ENCODE results near the gene GLB1L3.

Gene GLB1L3

DNA sequence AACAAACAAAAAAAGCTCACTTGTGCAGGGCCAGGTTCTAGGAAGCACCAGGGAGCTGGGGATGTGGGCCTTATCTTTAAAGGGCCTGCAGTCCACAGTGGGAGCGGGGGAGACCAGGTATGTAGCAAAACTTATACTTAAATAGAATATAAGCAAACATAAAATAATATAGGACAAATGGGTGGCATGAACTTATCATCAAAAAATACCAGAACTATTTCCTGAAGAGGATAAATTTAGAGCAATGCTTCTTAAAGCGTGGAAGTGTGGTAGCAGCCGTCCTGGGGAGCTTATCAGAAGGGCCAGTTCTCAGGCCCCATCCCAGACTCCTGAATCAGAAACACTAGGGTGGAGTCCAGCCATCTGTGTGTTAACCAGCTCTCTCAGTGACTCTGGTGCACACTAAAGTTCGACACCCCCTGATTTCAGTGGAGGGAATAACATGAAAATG, 42.4 kb upstream of the GLB1L3 start:
- no peak for DNase-seq (ENCODE audit: low read depth)

DNA sequence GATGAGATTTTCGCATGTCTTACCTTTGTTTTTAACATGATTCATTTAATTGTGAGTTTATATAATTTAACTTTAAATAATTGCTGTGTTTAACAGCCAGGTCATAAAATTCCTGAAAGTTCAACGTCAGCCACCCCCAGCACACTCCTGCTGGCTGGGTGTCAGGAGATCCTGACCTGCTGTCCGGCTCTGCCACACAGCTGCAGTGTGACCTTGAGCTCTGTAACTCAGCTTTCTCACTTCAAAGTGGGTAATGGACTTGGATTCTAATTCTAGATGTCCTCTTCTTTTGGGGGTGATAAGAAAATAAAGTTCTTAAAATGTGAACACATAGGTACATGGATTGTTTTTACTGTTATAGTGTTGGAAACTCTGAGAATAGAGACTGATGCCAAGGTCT, 40.8 kb upstream of the GLB1L3 start:
- H3K4me3 ChIP-seq (ENCODE audit: low read length), result no peak overlapping the region
- TF ChIP-seq, protein P1, sequence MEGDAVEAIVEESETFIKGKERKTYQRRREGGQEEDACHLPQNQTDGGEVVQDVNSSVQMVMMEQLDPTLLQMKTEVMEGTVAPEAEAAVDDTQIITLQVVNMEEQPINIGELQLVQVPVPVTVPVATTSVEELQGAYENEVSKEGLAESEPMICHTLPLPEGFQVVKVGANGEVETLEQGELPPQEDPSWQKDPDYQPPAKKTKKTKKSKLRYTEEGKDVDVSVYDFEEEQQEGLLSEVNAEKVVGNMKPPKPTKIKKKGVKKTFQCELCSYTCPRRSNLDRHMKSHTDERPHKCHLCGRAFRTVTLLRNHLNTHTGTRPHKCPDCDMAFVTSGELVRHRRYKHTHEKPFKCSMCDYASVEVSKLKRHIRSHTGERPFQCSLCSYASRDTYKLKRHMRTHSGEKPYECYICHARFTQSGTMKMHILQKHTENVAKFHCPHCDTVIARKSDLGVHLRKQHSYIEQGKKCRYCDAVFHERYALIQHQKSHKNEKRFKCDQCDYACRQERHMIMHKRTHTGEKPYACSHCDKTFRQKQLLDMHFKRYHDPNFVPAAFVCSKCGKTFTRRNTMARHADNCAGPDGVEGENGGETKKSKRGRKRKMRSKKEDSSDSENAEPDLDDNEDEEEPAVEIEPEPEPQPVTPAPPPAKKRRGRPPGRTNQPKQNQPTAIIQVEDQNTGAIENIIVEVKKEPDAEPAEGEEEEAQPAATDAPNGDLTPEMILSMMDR (conservative IDR thresholded peaks at IDR 0.05; ENCODE audit: low read depth, low read length), result no peak
- DNase-seq (ENCODE audit: low read depth), result no peak

More for the DNA sequence above, 42.4 kb upstream of the GLB1L3 start:
- TF ChIP-seq, protein P1 (conservative IDR thresholded peaks at IDR 0.05; ENCODE audit: low read depth, low read length), result no peak
- no peak overlapping the region for H3K4me3 ChIP-seq (ENCODE audit: low read length)

DNA sequence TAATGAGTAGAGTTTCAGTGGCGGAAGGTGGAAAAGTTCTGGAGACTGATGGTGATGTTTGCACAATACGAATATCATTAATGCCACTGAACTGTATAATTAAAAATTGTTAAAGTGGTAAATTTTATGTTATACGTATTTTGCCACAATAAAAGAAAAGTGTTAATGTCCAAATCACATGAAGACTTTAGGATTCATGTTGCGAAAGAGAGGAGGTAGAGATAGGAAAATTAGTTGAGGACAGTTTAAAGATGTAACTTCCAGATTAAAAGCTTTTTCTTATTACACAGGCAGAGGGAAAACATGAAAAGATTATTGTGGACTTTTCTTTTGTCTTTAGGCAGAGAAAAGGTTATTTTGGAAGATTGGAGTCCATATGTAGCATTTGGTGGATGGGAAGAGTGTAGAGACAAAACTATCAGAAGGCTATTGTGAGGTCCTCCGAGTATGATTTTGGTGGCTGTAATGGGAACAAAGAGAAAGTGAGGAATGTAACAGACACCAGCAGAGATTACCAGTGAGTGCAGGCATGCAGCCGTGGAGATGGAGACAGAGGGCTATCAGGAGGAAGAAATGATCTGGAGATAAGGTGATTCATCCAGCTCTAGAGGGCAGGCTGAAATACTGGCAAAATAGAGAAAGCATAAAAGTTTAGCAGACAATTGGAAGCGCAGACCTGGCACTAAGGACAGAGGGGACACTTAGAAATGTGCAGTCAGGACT, 39.2 kb upstream of the GLB1L3 start:
- DNase-seq (ENCODE audit: low read depth), result no peak
- TF ChIP-seq, protein P1 (conservative IDR thresholded peaks at IDR 0.05; ENCODE audit: low read depth, low read length), result no peak
- no peak overlapping the region for H3K4me3 ChIP-seq (ENCODE audit: low read length)

DNA sequence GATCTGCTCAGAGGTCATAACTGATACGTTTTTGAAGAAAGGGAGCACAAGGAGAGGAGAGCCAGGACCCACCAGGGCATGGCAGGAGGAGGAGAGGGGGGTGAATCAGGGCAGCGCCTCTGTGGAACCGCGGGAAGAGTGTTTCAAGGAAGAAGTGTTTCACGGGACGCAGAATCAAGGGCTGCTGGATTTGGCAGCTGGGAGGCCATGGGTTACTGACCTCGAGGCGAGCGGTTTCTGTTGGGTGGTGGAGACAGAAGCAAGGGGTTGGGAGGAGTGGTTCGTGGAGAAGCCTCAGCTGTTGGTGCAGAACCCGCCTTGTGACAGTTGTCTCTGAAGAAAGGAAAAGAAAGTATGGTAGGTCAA, 38.6 kb upstream of the GLB1L3 start:
- TF ChIP-seq, protein P1 (conservative IDR thresholded peaks at IDR 0.05; ENCODE audit: low read depth, low read length), result no peak
- no peak for DNase-seq (ENCODE audit: low read depth)
- no peak overlapping the region for H3K4me3 ChIP-seq (ENCODE audit: low read length)

DNA sequence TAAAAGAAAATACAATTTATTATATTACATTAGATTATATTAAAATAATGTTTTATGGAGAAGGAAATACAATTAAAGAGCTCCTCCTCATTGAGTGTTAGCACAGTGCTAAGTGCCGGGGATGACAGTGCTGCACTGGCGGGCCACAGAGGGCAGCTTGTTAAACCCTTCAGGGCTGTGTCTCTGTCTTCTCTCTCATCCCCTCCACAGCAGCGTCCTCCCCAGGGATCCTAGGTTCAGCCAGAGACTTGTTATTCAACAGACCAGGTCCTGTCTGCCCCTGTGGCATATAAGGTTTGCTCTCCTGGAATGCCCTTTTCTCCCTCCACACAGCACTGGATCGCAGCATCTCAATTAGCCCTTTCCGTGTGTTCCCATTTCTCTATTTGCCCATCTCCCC, 37.2 kb upstream of the GLB1L3 start:
- H3K4me3 ChIP-seq (ENCODE audit: low read length), result no peak overlapping the region
- no peak for DNase-seq (ENCODE audit: low read depth)
- TF ChIP-seq, protein P1 (conservative IDR thresholded peaks at IDR 0.05; ENCODE audit: low read depth, low read length), result no peak

DNA sequence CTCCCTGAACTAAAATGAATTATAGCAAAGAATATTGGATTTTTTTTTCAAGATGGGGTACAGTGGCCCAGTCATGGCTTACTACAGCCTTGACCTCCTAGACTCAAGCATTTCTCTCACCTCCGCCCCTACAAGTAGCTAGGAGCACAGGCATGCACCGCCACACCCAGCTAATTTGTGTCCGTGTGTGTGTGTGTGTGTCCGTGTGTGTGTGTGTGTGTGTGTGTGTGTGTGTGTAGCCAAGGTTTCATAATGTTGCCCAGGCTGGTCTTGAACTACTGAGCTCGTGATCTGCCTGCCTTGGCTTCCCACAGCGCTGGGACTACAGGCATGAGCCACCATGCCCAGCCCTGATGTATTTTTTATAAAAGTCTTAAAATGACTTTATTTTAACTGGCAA, 35.6 kb upstream of the GLB1L3 start:
- no peak for DNase-seq (ENCODE audit: low read depth)
- H3K4me3 ChIP-seq (ENCODE audit: low read length), result no peak overlapping the region
- TF ChIP-seq, protein P1 (conservative IDR thresholded peaks at IDR 0.05; ENCODE audit: low read depth, low read length), result no peak

DNA sequence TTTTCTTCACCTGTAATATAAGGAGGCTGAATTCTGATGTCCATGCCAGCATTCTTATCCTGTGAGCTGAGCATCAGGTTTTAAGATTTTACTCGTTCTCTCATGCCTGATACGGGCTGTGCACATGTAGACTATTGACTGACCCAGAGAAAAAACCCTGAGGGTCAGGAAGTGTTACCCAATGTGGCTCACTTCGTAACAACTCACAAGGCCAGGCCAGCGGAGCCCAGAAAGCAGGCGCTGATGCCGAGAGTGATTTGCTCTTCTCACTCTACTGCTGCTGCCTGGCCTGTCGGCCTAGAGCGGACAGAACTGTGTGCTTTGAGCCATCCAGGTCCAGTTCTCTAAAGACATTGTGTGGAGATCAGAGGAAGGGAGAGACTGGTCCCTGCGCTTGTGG, 33.8 kb upstream of the GLB1L3 start:
- TF ChIP-seq, protein P1 (conservative IDR thresholded peaks at IDR 0.05; ENCODE audit: low read depth, low read length), result no peak
- no peak overlapping the region for H3K4me3 ChIP-seq (ENCODE audit: low read length)
- no peak for DNase-seq (ENCODE audit: low read depth)
